ENCODE results near the gene TFF1.

Gene TFF1

DNA sequence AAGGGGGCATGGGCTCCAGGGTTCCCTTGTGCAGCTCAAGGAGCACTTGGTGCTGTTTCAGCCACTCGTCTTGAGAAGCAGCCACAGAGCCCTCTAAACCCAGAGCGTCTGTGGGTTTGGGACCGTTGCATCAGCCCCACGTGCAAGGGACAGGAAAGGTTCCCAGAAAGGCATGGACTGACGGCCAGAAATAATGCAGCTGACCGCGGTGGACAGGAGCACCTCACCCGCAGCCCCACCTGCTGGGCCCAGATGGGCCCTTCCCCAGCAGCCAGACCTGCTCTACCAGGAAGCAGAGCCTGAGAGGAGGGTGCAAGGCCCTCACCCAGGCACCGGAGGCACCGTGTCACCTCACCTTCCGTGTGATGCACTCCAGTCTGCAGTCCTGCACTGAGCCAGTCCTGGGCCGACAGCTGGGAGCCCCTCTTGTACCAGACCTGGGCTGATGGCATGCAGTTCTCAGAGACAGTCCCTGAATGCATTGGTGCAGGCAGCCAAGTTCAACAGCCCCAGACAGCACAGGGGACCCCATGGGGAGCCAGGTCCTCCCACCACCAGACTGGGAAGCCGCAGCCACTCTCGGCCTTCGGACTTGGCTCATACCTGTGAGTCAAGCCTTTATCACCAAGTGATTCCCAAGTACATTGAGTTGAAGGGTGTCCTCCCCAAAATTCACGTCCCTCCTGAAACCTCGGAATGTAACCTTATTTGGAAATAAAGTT is 46.3 kb downstream of the TFF1 start:
- no peak for DNase-seq (ENCODE audit: low read depth in 1 of 2, low spot score in 1 of 2)

DNA sequence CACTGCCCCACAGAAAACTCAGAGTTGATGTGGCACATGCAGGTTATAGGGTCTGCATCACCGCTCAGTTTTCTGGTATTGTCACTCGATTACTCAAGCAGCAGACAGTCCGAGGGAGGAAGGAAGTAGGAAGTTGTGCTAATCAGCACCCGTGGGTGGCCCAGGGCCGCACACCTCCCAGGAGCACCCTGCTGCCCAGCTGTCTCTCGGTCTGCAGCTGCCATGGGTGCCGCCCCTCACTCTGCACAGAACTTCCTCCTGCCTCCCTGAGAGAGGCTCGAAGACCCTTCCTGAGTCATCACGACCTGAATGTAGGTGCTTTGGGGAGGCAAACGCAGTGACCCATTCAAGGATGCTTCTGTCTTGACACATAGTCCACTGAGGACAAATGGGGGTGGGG is 47.0 kb downstream of the TFF1 start:
- DNase-seq (ENCODE audit: low read depth in 1 of 2, low spot score in 1 of 2): no peak

DNA sequence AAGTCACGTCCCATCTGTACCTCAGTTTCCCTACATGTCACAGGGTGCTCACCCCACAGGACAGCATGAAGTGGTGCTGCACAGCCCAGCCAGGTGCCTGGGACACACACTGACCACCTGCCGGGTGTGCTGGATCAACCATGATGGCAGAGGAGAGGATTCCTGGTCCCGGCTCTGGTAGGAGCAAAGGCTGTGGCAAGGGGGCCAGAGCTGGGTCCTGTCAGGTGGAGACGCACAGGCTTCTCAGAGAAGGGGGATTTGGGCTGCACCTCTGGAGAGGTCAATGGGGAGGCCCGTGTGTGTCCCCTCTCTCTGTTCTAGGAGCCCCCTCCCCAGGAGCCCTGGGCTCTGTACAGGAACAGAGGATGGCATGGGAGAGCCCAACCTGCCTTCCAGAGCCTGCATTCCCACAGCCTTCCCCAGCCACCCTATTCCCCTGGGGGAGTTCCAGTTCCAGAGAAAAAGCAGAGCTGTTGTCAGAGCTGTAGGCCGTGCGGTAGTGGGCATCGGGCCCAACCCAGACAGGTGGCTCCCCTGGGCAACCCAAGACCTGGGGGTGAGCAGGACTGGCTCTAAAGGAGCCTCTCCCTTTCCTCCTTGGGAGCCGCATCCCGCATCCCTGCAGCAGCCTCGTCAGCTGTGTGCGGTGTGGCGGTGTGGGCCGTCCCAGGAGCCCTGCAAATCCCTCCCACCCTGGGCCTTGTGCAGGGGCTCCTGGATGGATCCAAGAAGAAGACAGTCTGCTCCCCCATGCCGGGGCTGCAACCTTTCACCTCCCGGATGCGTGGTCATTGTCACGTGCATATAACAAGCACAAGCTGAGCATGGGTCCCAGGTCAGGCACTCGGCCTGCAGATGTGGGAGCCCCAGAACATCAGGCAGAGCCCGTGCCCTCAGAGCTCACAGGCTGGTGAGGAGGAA is 48.2 kb downstream of the TFF1 start:
- no peak for DNase-seq (ENCODE audit: low read depth in 1 of 2, low spot score in 1 of 2)

DNA sequence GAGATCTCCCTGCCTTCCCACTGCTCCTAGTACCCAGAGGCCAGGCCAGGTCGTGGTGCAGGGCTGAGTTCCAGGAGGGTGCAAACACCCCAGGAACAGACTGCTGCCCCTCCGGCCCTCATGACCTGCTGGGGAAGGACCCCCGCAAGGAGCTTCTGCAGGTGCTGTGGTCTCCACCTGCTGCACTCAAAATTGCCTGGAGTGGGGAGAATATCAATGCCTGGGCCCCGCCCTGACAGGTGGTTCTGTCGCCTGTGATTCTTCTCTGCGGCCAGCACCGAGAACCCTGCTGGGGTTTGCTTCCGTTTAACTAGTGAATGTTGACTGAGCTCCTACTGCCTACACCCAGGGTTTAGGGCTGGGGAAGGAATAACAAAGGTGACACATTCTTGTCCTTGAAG is 49.0 kb downstream of the TFF1 start:
- DNase-seq (ENCODE audit: low read depth in 1 of 2, low spot score in 1 of 2): no peak

DNA sequence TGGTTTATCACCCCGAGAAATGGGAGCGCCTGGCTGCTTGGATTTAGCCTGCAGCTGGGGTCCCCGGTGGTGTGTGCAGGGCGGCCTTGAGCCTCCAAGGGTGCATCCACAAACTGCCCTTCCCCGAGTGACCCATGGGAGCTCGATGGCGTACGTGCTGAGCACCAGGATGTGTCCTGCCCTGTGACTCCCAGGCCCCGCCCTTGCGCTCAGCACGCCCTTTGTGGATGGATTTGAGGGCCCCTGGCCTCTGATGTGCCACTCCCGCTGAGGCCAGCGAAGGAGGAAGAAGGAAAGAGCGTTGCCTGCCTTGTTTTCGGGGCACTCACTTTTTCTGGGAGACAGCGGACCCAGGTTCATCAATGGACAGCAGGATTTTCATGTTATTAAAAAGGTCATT is 49.4 kb downstream of the TFF1 start:
- no peak for DNase-seq (ENCODE audit: low read depth in 1 of 2, low spot score in 1 of 2)

DNA sequence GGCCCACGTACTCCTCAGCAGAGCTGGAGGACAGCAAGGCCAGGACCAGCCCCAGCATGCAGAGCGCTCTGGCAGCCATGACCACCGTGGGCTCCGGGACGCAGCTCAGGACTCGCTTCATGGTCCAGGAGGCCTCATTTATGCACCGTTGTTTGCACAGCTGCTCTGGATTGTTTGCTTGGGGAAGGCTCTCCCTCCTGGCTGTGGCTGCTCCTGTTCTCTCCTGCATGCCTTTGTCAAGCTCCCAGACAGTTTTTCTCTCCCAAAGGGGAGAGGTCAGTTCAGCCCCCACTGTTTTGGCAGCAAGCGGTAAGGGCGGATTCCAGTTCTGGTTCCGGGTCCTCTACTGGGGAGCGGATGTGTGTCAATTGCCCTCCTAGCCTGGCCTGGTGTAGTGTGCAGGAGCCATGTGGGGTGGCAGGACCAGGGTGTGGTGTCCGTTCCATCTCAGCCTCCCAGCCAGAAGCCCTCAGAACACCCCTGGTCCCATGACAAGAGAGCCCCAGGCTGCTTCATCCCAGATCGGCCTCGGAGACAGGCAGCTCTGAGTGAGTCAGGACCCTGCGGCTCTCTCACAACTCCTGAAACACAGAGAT is 50.9 kb downstream of the TFF1 start, which contains the start of gene TFF3:
Gene TFF3, minus strand, starts transcription at position 114 of the 596 bp plus-strand sequence. Its CDS starts 35 bp downstream, at position 79.
- DNase-seq (ENCODE audit: low read depth in 1 of 2, low spot score in 1 of 2): no peak

DNA sequence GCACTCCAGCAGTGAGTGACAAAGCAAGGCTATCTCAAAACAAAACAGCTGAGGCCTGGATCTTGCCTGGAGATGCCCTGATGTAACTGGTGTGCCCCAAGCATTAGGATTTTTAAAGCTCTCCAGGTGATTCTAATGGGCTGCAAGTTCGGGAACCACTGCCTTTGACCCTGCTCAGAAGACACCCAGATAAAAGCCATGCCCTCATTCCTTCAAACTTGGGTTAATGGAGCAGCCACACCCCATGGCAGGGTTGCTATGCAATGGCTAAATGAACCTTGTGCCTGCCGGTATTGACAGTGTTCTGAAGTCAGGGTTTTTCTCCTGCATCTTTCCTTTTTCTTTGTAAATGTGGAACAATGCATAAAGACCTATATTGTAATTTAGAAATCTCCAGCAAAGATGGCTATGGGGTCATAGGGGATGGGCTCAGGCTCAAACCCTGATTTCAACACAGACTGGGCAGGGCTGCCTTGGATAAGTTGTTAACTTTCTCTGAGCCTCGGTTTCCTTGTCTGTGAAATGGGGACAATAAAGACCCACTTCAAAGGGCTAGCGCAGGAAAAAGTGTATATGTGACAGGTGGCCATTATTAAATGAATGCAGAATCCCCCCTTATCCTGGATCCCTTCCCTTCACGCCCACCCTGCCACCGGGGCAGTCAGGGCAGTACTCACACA is 51.6 kb downstream of the TFF1 start:
- no peak for DNase-seq (ENCODE audit: low read depth in 1 of 2, low spot score in 1 of 2)

DNA sequence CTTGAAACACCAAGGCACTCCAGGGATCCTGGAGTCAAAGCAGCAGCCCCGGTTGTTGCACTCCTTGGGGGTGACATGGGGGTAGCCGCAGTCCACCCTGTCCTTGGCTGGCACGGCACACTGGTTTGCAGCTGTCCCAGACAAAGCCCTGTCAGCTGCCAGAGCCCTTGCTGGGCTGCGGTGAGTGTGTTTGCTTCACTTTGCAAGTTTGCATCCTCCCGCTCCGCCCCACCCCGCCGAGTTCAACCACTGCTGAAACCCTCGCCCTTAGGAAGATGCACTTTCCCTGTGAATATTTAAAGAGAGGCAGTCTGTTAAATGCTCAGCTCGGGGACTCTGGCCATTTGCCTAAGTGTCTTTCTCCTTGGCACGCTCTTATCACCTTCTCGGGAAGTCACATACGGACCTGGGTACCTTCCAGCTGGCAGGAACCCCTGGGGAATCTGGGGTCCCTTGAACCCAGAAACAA is 52.8 kb downstream of the TFF1 start:
- no peak for DNase-seq (ENCODE audit: low read depth in 1 of 2, low spot score in 1 of 2)

DNA sequence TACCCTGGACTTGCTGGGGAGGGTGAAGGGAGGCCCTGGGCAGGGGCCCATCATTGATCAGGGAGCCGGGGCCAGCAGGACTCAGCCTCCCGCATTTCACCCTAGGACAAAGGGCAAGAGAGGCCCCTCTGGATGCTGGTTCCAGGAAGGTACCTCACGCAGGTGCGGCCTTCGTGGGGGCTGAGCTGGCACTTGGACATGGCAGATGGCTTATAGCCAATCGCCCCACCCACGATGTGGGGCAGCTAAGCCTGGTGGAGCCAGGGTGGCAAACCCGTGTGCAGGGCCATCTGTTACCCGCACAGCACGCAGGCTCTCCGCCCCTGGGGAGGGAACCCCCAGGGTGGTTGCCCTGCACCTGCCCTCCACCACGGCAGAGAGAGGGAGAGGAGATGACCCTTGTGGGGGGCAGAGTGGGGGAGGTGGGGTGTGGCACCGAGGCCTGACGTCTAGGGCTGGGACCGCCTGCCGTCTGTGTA is 53.7 kb downstream of the TFF1 start:
- DNase-seq (ENCODE audit: low read depth in 1 of 2, low spot score in 1 of 2): no peak

Measured in activated T-helper 1 cell treated with anti-CD3 and anti-CD28 coated beads, Interleukin-2, amount 50 U/mL, for 16 hours (primary cell).